A673 (cell line): ENCODE results near the gene SSC4D.
"Not testable (repeated sequence)": the region's sequence is repeated elsewhere in the genome, so short reads cannot be mapped to it uniquely, and the experiment has no call there.

Source experiments
- CTCF ChIP-seq: fragments of 300-800, 200-600 bp; sonication (generic); conservative IDR thresholded peaks from 2 replicates; pipeline ENCODE4 v1.5.1; 2017; ENCODE audit warnings: low read depth, mild to moderate bottlenecking, antibody characterized with exemption, low read length, moderate library complexity, mixed read lengths
- EZH2 ChIP-seq: fragments of 200-600 bp; sonication (generic); IDR thresholded peaks from 2 replicates; pipeline ENCODE4 v1.6.1; 2017; ENCODE audit warnings: borderline replicate concordance, low read depth, mild to moderate bottlenecking, mixed read lengths, antibody characterized with exemption, low read length; ENCODE audit not compliant: poor library complexity, severe bottlenecking

DNA sequence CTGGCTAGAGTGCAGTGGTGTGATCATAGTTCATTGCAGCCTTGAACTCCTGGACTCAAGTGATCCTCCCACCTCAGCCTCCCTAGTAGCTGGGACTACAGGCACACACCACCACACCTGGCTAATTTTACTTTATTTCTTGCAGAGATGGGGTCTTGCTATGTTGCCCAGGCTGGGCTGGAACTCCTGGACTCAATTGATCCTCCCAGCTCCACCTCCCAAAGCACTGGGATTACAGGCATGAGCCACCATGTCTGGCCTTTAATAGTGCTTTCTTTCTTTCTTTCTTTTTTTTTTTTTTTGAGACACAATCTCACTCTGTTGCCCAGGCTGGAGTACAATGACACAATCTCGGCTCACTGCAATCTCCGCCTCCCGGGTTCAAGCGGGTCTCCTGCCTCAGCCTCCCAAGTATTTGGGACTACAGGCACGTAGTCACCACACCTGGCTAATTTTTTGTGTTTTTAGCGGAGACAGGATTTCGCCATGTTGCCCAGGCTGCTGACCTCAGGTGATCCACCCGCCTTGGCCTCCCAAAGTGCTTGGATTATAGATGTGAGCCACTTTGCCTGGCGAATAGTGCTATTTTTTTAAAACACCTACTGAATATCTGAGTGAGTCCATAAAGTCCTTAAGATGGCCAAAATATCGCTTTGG is 8.3 kb upstream of the SSC4D start:
- not testable (repeated sequence) for TF ChIP-seq CTCF, EZH2
